Measurements from ENCODE around the gene ZBTB5. TPM values are rescaled to one million over a fixed set of nuclear protein-coding genes. Genes with fewer than 3 reads are reported as not detected.
"Not testable (repeated sequence)": the region's sequence is repeated elsewhere in the genome, so short reads cannot be mapped to it uniquely, and the experiment has no call there.

The ZBTB5 gene
- total RNA-seq, 6 experiments from 2014 or later, result 4.3 to 6.6 (median 5.5) TPM

GRCh38 chr9:37428345-37428744 lies 36.9 kb downstream of the ZBTB5 start:
- H3K9me3 ChIP-seq, result no peaks in the 10 kb centered on the region
- 88% methylated on average over 3 of the region's 14 CpGs for WGBS (ENCODE audit: insufficient coverage, low coverage, low lambda C conversion rate, missing lambda C conversion rate)
- TF ChIP-seq POLR2A (IDR thresholded peaks at IDR 0.05) (no peak), CTCF (IDR thresholded peaks at IDR 0.05) (no peak)
- no peak overlapping the region for H3K4me3 ChIP-seq
- intact Hi-C loops (cut with DNase I), result no loop called here
- no peaks in the 10 kb centered on the region for H3K27me3 ChIP-seq
- peaks cover 0 to 91% (median 39%) of the 10 kb centered on the region in 4 donors for H3K4me1 ChIP-seq
- no peak for DNase-seq
- peak overlapping the region in 2 of 3 donors; percentile 68 to 90 for H3K27ac ChIP-seq
- ATAC-seq, result no peak
- peaks cover 0 to 77% (median 28%) of the 10 kb centered on the region in 4 donors for H3K36me3 ChIP-seq

GRCh38 chr9:37426846-37427245 lies 38.4 kb downstream of the ZBTB5 start:
- whole genome bisulfite sequencing (ENCODE audit: insufficient coverage, low coverage, low lambda C conversion rate, missing lambda C conversion rate), result 40% methylated on average over 6 of the region's 6 CpGs
- ATAC-seq, result peak in 1 of 4 donors; percentile 5

GRCh38 chr9:37426431-37426830 lies 38.8 kb downstream of the ZBTB5 start:
- peaks cover 0 to 57% (median 22%) of the 10 kb centered on the region in 4 donors for H3K36me3 ChIP-seq

More at GRCh38 chr9:37426846-37427245, 38.4 kb downstream of the ZBTB5 start:
- H3K36me3 ChIP-seq, result peaks cover 0 to 62% (median 24%) of the 10 kb centered on the region in 4 donors
- DNase-seq, result peak in 1 of 3 donors; percentile 52
- no peaks in the 10 kb centered on the region for H3K27me3 ChIP-seq
- H3K9me3 ChIP-seq, result no peaks in the 10 kb centered on the region
- peak overlapping the region in 1 of 3 donors; percentile 91 for H3K27ac ChIP-seq
- TF ChIP-seq CTCF (IDR thresholded peaks at IDR 0.05), result no peak
- TF ChIP-seq POLR2A (IDR thresholded peaks at IDR 0.05), result no peak
- H3K4me3 ChIP-seq, result no peak overlapping the region
- intact Hi-C loops (cut with DNase I), result no loop called here
- H3K4me1 ChIP-seq, result peaks cover 0 to 81% (median 41%) of the 10 kb centered on the region in 4 donors

GRCh38 chr9:37425298-37425752 lies 39.9 kb downstream of the ZBTB5 start:
- Histone ChIP-seq H3K36me3 (peaks cover 0 to 46% (median 19%) of the 10 kb centered on the region in 4 donors), H3K9me3 (no peaks in the 10 kb centered on the region), H3K4me3 (peak overlapping the region in 2 of 3 donors; percentile 80 to 93), H3K27ac (peak overlapping the region in 2 of 3 donors; percentile 56 to 91), H3K27me3 (no peaks in the 10 kb centered on the region), H3K4me1 (peaks cover 0 to 78% (median 41%) of the 10 kb centered on the region in 4 donors)
- no peak for TF ChIP-seq CTCF (IDR thresholded peaks at IDR 0.05)
- TF ChIP-seq POLR2A (IDR thresholded peaks at IDR 0.05), result no peak
- ATAC-seq, result peak in 1 of 4 donors; percentile 1
- 39% methylated on average over 4 of the region's 11 CpGs for WGBS (ENCODE audit: insufficient coverage, low coverage, low lambda C conversion rate, missing lambda C conversion rate)
- DNase-seq, result peak in 1 of 3 donors; percentile 63
- intact Hi-C loops (cut with DNase I), result no loop called here

More at GRCh38 chr9:37426431-37426830, 38.8 kb downstream of the ZBTB5 start:
- H3K4me1 ChIP-seq, result peaks cover 0 to 81% (median 43%) of the 10 kb centered on the region in 4 donors
- ATAC-seq; H3K9me3 ChIP-seq; DNase-seq; H3K4me3 ChIP-seq; intact Hi-C loops (cut with DNase I); H3K27me3 ChIP-seq: not testable (repeated sequence)
- WGBS (ENCODE audit: insufficient coverage, low coverage, low lambda C conversion rate, missing lambda C conversion rate), result 77% methylated on average over 13 of the region's 15 CpGs
- peak overlapping the region in 1 of 3 donors; percentile 91 for H3K27ac ChIP-seq

GRCh38 chr9:37424686-37425297 lies 40.5 kb downstream of the ZBTB5 start:
- Histone ChIP-seq H3K9me3 (no peaks in the 10 kb centered on the region), H3K4me1 (peaks cover 0 to 74% (median 38%) of the 10 kb centered on the region in 4 donors), H3K4me3 (peak overlapping the region; percentile 18 to 93 (median 80)), H3K27me3 (no peaks in the 10 kb centered on the region), H3K36me3 (peaks cover 0 to 41% (median 17%) of the 10 kb centered on the region in 4 donors), H3K27ac (peak overlapping the region in 2 of 3 donors; percentile 56 to 91)
- DNase-seq (peak in 2 of 3 donors; percentile 87), ATAC-seq (peak in 3 of 4 donors; percentile 26 to 31 (median 30))
- 50% methylated on average over 2 of the region's 18 CpGs for WGBS (ENCODE audit: insufficient coverage, low coverage, low lambda C conversion rate, missing lambda C conversion rate)
- TF ChIP-seq POLR2A (IDR thresholded peaks at IDR 0.05), result no peak
- no peak for TF ChIP-seq CTCF (IDR thresholded peaks at IDR 0.05)
- intact Hi-C loops (cut with DNase I), result no loop called here
